ENCODE measurements around the gene TRAPPC3. TPM values are rescaled to one million over a fixed set of nuclear protein-coding genes. Genes with fewer than 3 reads are reported as not detected.

Gene TRAPPC3
- total RNA-seq, 2 experiments from 2014 or later, result 50.3 to 60.4 TPM

- Histone ChIP-seq H2AFZ (ENCODE audit: low read length) (peak within 1 kb of the TSS; percentile 99), H3K4me2 (ENCODE audit: low read length) (peak within 1 kb of the TSS; percentile 85), H3K4me1 (ENCODE audit: insufficient read depth, low read length, poor library complexity, severe bottlenecking) (peaks cover 16% of the 10 kb centered on the region), H3K27ac (ENCODE audit: low read depth, low read length, poor library complexity, severe bottlenecking) (peak within 1 kb of the TSS; percentile 35), H3K9me2 (ENCODE audit: insufficient read depth, low read length) (no peaks in the 10 kb centered on the region), H3K79me2 (ENCODE audit: insufficient read depth, low read depth, low read length) (peaks cover 18% of the 10 kb centered on the region), H3K9me3 (ENCODE audit: low read length) (no peaks in the 10 kb centered on the region), H3K4me3 (ENCODE audit: low read depth, low read length, poor library complexity, severe bottlenecking) (peak within 1 kb of the TSS; percentile 83), H4K20me1 (ENCODE audit: insufficient read depth, low read length) (peaks cover 6% of the 10 kb centered on the region; the same call in 1 of the 2 replicates), H3K36me3 (ENCODE audit: insufficient read depth, low read length) (peaks cover 29% of the 10 kb centered on the region)
- intact Hi-C loops (cut with micrococcal nuclease; ENCODE audit: unreplicated experiment), result loop anchor here (2.0 to 5.0 kb wide), 2 partner anchors 158 to 206 kb away; partner anchors contain the start of genes AGO1 and AGO3
- POLR2A ChIA-PET, result interaction anchor here (0.6 kb wide), 1 partner anchor 141 kb away, joined by 3 read pairs; no protein-coding TSS in a partner anchor
- no TSS peak for BruUV-seq (replicated peaks)
- peak; percentile 95 for TF ChIP-seq CTCF (conservative IDR thresholded peaks at IDR 0.05; ENCODE audit: low read length)
- no peak for TF ChIP-seq EZH2phosphoT487 (IDR thresholded peaks at IDR 0.05; ENCODE audit: borderline replicate concordance, low read depth, low read length)
- CTCF ChIA-PET (ENCODE audit: unreplicated experiment), result no interaction called here
- DNase-seq (ENCODE audit: low spot score), result peak; percentile 94
Measured at GRCh38 chr1:36088577-36089392, 60.5 kb downstream of the TRAPPC3 start, which contains the start of gene ADPRS. ADPRS (plus strand) TSS chr1:36088892; CDS start chr1:36088905, 13 bp downstream.

- H3K79me2 ChIP-seq (ENCODE audit: insufficient read depth, low read depth, low read length), result peaks cover 18% of the 10 kb centered on the region
- CTCF ChIA-PET (ENCODE audit: unreplicated experiment), result no interaction called here
- no peaks in the 10 kb centered on the region for H3K9me3 ChIP-seq (ENCODE audit: low read length)
- BruUV-seq (replicated peaks), result no TSS peak
- no peak overlapping the region for H3K27ac ChIP-seq (ENCODE audit: low read depth, low read length, poor library complexity, severe bottlenecking)
- H3K9me2 ChIP-seq (ENCODE audit: insufficient read depth, low read length), result no peaks in the 10 kb centered on the region
- H3K4me1 ChIP-seq (ENCODE audit: insufficient read depth, low read length, poor library complexity, severe bottlenecking), result peaks cover 16% of the 10 kb centered on the region
- no peak for DNase-seq (ENCODE audit: low spot score)
- intact Hi-C loops (cut with micrococcal nuclease; ENCODE audit: unreplicated experiment), result loop anchor here (2.0 to 5.0 kb wide), 2 partner anchors 157 to 206 kb away; partner anchors contain the start of genes AGO1 and AGO3
- H3K4me3 ChIP-seq (ENCODE audit: low read depth, low read length, poor library complexity, severe bottlenecking), result peak overlapping the region; percentile 83
- TF ChIP-seq CTCF (conservative IDR thresholded peaks at IDR 0.05; ENCODE audit: low read length), result no peak
- no peak for TF ChIP-seq EZH2phosphoT487 (IDR thresholded peaks at IDR 0.05; ENCODE audit: borderline replicate concordance, low read depth, low read length)
- H4K20me1 ChIP-seq (ENCODE audit: insufficient read depth, low read length), result peaks cover 6% of the 10 kb centered on the region; the same call in 1 of the 2 replicates
- peaks cover 23% of the 10 kb centered on the region for H3K36me3 ChIP-seq (ENCODE audit: insufficient read depth, low read length)
- POLR2A ChIA-PET, result no interaction called here
- peak overlapping the region; percentile 62 for H3K4me2 ChIP-seq (ENCODE audit: low read length)
- H2AFZ ChIP-seq (ENCODE audit: low read length), result peak overlapping the region; percentile 99
Measured at GRCh38 chr1:36088265-36088576, 61.1 kb downstream of the TRAPPC3 start.
